NCI-H82 treated with DMSO at 0.1 percent for 48 hours (cell line): Measurements from ENCODE around the gene MRPS27.

Experiments
- DNase-seq: peaks from one replicate; lab custom pipeline; 2025; ENCODE audit not compliant: unreplicated experiment; lab: John Stamatoyannopoulos, UW

The MRPS27 gene

GRCh38 chr5:72266862-72267261, 53.2 kb downstream of the MRPS27 start:
- DNase-seq, result no peak

- no peak for DNase-seq
These were observed 54.8 kb downstream of the MRPS27 start for GRCh38 chr5:72265032-72265877.

- no peak for DNase-seq
These were observed 63.5 kb downstream of the MRPS27 start for GRCh38 chr5:72256536-72256935.

GRCh38 chr5:72255670-72256069, 64.4 kb downstream of the MRPS27 start:
- no peak for DNase-seq

GRCh38 chr5:72255237-72255636, 64.8 kb downstream of the MRPS27 start:
- DNase-seq, result no peak

- no peak for DNase-seq
These were observed 67.4 kb downstream of the MRPS27 start for GRCh38 chr5:72252574-72253155.

- no peak for DNase-seq
These were observed 68.0 kb downstream of the MRPS27 start for GRCh38 chr5:72252008-72252407.

GRCh38 chr5:72251386-72251785, 68.7 kb downstream of the MRPS27 start:
- DNase-seq, result no peak

GRCh38 chr5:72248410-72248981, 71.5 kb downstream of the MRPS27 start:
- no peak for DNase-seq

GRCh38 chr5:72246954-72247442, 73.0 kb downstream of the MRPS27 start:
- DNase-seq, result no peak

GRCh38 chr5:72245951-72246532, 74.0 kb downstream of the MRPS27 start:
- DNase-seq, result peak; percentile 69

- peak; percentile 69 for DNase-seq
These were observed 74.5 kb downstream of the MRPS27 start for GRCh38 chr5:72245546-72245945.

GRCh38 chr5:72244862-72245371, 75.1 kb downstream of the MRPS27 start:
- DNase-seq, result peak; percentile 47

GRCh38 chr5:72243706-72244105, 76.3 kb downstream of the MRPS27 start:
- DNase-seq, result no peak

GRCh38 chr5:72242796-72243475, 77.1 kb downstream of the MRPS27 start:
- no peak for DNase-seq

- no peak for DNase-seq
These were observed 78.6 kb downstream of the MRPS27 start for GRCh38 chr5:72241346-72242003.

- DNase-seq, result no peak
These were observed 81.2 kb downstream of the MRPS27 start for GRCh38 chr5:72238712-72239445.

- DNase-seq, result no peak
These were observed 82.2 kb downstream of the MRPS27 start for GRCh38 chr5:72237879-72238278.

- DNase-seq, result no peak
These were observed 82.6 kb downstream of the MRPS27 start for GRCh38 chr5:72237415-72237814.

GRCh38 chr5:72235725-72236124, 84.3 kb downstream of the MRPS27 start:
- no peak for DNase-seq
